Measurements from ENCODE around the gene RBMS3. TPM values are rescaled to one million over a fixed set of nuclear protein-coding genes. Genes with fewer than 3 reads are reported as not detected.

The RBMS3 gene
- total and polyA plus RNA-seq, 2 of the 13 experiments (the other 11 are each of a cell fraction or from before 2014, with no cell fraction given): not detected

DNA sequence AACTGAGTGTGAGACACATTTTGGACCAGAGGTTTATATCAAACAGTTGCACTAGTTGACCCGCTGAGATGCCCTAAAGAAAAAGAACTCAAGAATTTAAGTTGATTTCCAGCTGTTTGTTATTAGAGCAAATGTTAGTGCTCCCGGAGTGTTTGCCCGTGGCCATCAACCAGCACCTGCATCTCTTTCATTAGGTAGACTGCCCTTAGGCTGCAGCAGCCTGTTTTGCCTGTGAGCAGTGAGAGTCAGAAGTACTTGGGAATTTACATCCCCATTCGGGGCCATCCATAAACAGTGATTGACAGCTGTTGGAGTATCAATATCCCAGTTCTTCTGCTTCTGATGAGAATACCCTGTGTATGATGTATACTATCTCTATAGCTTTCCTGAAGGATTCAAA lies 492.6 kb downstream of the RBMS3 start:
- POLR2A ChIA-PET: no interaction called here
- Histone ChIP-seq H2AFZ (ENCODE audit: low read length) (no peak overlapping the region), H3K27ac (ENCODE audit: extremely low read length, insufficient read depth, low read length) (no peak overlapping the region), H3K79me2 (ENCODE audit: insufficient read depth, low read length) (no peaks in the 10 kb centered on the region), H3K4me2 (ENCODE audit: low read depth, low read length) (no peak overlapping the region), H4K20me1 (ENCODE audit: insufficient read depth, low read length) (no peaks in the 10 kb centered on the region), H3K4me1 (ENCODE audit: insufficient read depth, low read length) (no peaks in the 10 kb centered on the region), H3K27me3 (ENCODE audit: control insufficient read depth in 1 of 2, insufficient read depth in 2 of 2, low read length in 2 of 2) (no peaks in the 10 kb centered on the region; a peak in 1 of 5 replicates), H3K9ac (ENCODE audit: insufficient read depth, low read depth, low read length) (no peak overlapping the region), H3K4me3 (replicated peaks in 1 of 3; ENCODE audit: insufficient read depth in 1 of 3, low read depth in 2 of 3, low read length in 3 of 3) (no peak overlapping the region), H3K9me3 (ENCODE audit: low read length) (no peaks in the 10 kb centered on the region), H3K36me3 (replicated peaks in 1 of 2; ENCODE audit: control insufficient read depth in 1 of 2, insufficient read depth in 2 of 2, low read length in 2 of 2) (no peaks in the 10 kb centered on the region)
- in situ Hi-C loops (cut with HindIII; ENCODE audit: extremely low pct_ligation_motif_present, low pct_unique_long_range_greater_than_20kb): no loop called here
- FAIRE-seq (no peak), DNase-seq (ENCODE audit: low spot score) (no peak), ATAC-seq (no peak)
- BruUV-seq (replicated peaks): no TSS peak
- CTCF ChIA-PET (ENCODE audit: low intra/inter-chr PET ratio, low total read pairs): no interaction called here
- intact Hi-C loops (cut with micrococcal nuclease; ENCODE audit: unreplicated experiment): no loop called here
- no peak for TF ChIP-seq ZNF775 (CRISPR knock-in tag; IDR thresholded peaks at IDR 0.05; ENCODE audit: borderline replicate concordance)
- no peak for TF ChIP-seq PAX8 (CRISPR knock-in tag; IDR thresholded peaks at IDR 0.05; ENCODE audit: borderline replicate concordance)
- no peak for TF ChIP-seq IRX3 (CRISPR knock-in tag; IDR thresholded peaks at IDR 0.05; ENCODE audit: borderline replicate concordance, low read depth)
- no peak for TF ChIP-seq ZNF550 (CRISPR knock-in tag; IDR thresholded peaks at IDR 0.05; ENCODE audit: borderline replicate concordance)
- no peak for TF ChIP-seq ZNF335 (CRISPR knock-in tag; IDR thresholded peaks at IDR 0.05)
- no peak for TF ChIP-seq TOPORS (CRISPR knock-in tag; IDR thresholded peaks at IDR 0.05)
- TF ChIP-seq HMGA1 (CRISPR knock-in tag; conservative IDR thresholded peaks at IDR 0.05): no peak
- TF ChIP-seq ZKSCAN1 (IDR thresholded peaks at IDR 0.05; ENCODE audit: low read length): no peak
- TF ChIP-seq MTF2 (CRISPR knock-in tag; IDR thresholded peaks at IDR 0.05; ENCODE audit: borderline replicate concordance): no peak
- no peak for TF ChIP-seq PCBP2 (optimal IDR thresholded peaks at IDR 0.05; ENCODE audit: low read depth, low read length, poor library complexity, severe bottlenecking)
- TF ChIP-seq, protein P1, sequence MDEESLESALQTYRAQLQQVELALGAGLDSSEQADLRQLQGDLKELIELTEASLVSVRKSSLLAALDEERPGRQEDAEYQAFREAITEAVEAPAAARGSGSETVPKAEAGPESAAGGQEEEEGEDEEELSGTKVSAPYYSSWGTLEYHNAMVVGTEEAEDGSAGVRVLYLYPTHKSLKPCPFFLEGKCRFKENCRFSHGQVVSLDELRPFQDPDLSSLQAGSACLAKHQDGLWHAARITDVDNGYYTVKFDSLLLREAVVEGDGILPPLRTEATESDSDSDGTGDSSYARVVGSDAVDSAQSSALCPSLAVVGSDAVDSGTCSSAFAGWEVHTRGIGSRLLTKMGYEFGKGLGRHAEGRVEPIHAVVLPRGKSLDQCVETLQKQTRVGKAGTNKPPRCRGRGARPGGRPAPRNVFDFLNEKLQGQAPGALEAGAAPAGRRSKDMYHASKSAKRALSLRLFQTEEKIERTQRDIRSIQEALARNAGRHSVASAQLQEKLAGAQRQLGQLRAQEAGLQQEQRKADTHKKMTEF (CRISPR knock-in tag; IDR thresholded peaks at IDR 0.05): no peak
- TF ChIP-seq SRSF9 (IDR thresholded peaks at IDR 0.05; ENCODE audit: borderline replicate concordance, insufficient read depth, low read depth, low read length, poor library complexity, severe bottlenecking): no peak
- no peak for TF ChIP-seq ZFP82 (CRISPR knock-in tag; IDR thresholded peaks at IDR 0.05; ENCODE audit: borderline replicate concordance)
- TF ChIP-seq, protein P2, sequence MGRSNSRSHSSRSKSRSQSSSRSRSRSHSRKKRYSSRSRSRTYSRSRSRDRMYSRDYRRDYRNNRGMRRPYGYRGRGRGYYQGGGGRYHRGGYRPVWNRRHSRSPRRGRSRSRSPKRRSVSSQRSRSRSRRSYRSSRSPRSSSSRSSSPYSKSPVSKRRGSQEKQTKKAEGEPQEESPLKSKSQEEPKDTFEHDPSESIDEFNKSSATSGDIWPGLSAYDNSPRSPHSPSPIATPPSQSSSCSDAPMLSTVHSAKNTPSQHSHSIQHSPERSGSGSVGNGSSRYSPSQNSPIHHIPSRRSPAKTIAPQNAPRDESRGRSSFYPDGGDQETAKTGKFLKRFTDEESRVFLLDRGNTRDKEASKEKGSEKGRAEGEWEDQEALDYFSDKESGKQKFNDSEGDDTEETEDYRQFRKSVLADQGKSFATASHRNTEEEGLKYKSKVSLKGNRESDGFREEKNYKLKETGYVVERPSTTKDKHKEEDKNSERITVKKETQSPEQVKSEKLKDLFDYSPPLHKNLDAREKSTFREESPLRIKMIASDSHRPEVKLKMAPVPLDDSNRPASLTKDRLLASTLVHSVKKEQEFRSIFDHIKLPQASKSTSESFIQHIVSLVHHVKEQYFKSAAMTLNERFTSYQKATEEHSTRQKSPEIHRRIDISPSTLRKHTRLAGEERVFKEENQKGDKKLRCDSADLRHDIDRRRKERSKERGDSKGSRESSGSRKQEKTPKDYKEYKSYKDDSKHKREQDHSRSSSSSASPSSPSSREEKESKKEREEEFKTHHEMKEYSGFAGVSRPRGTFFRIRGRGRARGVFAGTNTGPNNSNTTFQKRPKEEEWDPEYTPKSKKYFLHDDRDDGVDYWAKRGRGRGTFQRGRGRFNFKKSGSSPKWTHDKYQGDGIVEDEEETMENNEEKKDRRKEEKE (IDR thresholded peaks at IDR 0.05): no peak
- WGBS (ENCODE audit: low lambda C conversion rate): 12% methylated on average over 4 of the region's 4 CpGs
